ELR (cell line): ENCODE results near the gene MRRF.
A peak's percentile ranks its signal among the peaks of the same experiment; 100 is the strongest.

Experiments
- DNase-seq: peaks from one replicate; pipeline ENCODE4 v3.0.0-alpha.2; 2015; ENCODE audit warnings: low read depth

The MRRF gene

GRCh38 chr9:122228568-122229484 lies 35.9 kb upstream of the MRRF start, which contains the start of gene LHX6:
Gene LHX6, minus strand, starts transcription at chr9:122228957. Its CDS starts 217 bp downstream, at chr9:122228740.
- DNase-seq: peak; percentile 70

GRCh38 chr9:122229485-122229837 lies 35.2 kb upstream of the MRRF start:
- DNase-seq: no peak

DNA sequence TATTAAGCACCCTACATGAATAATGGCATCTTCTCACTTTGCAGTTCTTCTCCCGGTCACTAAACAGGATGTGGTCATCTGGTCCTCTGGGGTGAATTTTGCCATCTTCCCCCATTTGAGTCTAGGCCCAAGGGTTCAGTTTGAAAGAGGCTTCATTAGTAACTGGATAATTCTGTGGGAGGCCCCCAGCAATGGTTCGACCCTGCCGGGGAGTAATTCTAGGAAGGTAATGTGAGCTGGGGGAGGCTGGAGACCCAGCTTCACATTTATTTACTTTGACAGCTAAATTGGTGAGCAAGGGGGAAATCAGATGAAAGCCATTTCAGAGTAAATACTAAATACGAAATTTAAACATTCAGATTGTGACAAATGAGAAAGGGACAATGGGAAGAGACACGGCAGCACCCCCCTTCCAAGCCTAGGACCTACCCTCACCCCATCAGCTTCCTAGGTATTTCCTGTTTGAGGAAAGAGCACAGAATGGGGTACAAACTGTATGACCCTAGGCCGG lies 31.8 kb upstream of the MRRF start:
- no peak for DNase-seq

DNA sequence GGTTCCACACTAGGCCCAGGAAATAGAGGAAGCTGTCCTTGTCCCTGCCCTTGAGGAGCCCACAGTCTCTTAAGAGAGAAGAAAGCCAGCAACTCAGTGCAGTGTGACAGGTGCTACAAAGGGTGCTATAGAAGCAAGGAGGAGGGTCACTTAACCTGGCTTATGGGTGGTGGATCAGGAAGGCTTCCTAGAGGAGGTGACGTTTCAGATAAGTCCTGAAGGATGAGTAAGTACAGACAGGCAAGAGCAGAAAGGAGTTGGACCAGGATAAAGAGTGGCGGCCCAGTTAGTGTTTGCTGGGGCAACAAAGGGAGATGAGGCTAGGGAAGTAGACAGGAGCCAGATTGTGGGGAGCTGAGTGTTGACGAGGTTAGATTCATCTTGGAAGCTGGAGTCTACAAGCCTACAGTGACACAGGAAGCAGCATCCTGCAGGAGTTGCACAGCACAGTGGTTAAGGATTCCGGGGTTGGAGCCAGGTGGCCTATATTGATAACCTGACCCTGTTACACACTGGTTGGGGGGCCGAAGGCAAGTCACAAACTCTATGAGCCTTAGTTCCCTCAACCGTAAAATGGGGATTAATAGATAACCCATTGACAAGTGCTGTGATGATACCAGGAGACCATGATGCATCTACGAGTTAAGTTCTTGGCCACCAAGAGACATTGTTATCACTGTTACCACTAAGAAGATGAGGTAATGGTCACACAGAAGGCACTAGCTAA lies 30.5 kb upstream of the MRRF start:
- DNase-seq: no peak

- peak; percentile 33 for DNase-seq
Measured at GRCh38 chr9:122236681-122237080, 28.0 kb upstream of the MRRF start.

- no peak for DNase-seq
Measured at GRCh38 chr9:122239722-122240121, 25.0 kb upstream of the MRRF start.

DNA sequence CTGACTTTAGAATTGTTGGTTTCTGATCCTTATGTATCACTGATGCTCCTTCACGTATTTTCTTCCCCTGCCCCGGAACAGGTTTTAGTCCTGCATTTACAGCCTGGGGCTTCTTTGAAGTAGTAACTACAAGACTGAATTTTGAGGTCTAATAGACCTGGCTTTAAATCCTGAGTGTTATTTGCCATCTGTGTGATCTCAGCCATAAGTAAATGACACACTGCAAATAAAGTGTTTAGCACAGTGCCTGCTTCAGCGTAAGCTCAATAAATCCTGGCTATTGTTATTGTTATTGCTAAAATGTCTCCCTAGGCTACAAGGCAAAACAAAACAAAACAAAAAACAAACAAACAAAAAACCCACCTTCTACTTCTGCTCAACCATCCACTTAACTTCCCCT lies 20.3 kb upstream of the MRRF start:
- no peak for DNase-seq

- no peak for DNase-seq
Measured at GRCh38 chr9:122246666-122247065, 18.0 kb upstream of the MRRF start.

GRCh38 chr9:122248448-122248865 lies 16.2 kb upstream of the MRRF start:
- DNase-seq: no peak

DNA sequence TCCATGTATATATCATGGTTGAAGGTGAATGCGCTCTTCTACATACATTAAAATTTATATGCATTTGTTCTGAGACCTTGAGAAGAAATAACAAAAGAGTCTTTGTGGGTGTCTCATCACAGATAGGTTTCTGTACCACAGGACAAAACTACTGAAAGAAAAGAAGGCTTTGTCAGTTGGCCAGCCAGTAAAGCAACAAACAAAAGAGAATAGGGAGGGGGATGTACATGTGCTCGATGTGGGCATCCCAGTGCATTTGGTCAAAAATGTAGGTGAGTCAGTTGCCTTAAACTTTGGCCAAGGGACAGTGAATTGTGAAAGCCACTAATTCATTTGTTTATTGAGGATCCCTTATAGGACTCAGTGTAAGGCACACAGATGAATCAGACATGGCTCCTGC lies 13.3 kb upstream of the MRRF start:
- no peak for DNase-seq

DNA sequence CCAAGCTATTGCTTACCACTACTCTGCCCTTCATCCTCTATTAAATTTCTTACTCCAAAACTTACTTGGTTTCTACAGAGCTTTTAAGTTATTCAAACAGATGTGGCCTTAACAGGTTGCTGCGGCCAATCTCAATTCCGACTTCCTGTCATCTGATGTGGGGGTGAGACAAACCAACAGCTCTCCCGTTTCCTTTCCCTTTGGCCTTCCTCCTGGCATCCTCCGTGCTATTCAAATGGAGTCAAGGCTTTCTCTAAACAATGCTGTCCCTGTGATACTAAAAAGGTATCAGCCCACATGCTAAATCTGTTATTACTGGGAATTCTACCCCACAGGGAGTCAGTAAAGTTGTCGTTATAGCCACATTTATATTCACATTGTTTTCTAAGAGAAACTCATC lies 11.9 kb upstream of the MRRF start:
- no peak for DNase-seq

- no peak for DNase-seq
Measured at GRCh38 chr9:122254761-122255160, 9.9 kb upstream of the MRRF start.

- no peak for DNase-seq
Measured at GRCh38 chr9:122256206-122256605, 8.5 kb upstream of the MRRF start.

DNA sequence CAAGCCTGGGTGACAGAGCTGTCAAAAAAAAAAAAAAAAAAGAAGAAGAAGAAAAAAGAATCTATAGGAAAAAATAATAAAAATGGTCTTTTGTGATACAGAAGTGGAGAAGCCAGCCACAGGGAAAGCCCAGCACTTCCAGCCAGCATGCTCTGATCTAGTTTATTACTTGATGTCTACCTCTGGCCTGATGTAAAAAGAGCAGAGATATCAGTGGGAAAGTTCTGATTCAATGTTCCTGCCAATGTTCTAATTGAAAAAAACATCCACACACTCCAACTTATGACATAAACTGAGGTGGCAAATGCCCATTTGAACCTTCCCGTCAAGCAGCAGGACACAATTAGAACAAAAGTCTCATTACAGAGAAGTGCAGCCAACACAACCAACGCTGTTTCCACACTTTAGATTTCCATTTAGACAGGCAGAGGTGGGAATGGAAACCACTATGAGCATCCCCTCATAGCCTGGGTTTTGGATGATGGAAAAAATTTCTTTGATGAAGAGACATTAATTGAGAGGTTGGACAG lies 5.7 kb upstream of the MRRF start:
- no peak for DNase-seq

GRCh38 chr9:122261469-122261881 lies 3.2 kb upstream of the MRRF start:
- peak; percentile 17 for DNase-seq

- no peak for DNase-seq
Measured at GRCh38 chr9:122262073-122262472, 2.6 kb upstream of the MRRF start.

GRCh38 chr9:122263699-122264349 lies 858 bp upstream of the MRRF start:
- peak; percentile 35 for DNase-seq

GRCh38 chr9:122265149-122265915 lies 650 bp downstream of the MRRF start:
- peak; percentile 52 for DNase-seq

DNA sequence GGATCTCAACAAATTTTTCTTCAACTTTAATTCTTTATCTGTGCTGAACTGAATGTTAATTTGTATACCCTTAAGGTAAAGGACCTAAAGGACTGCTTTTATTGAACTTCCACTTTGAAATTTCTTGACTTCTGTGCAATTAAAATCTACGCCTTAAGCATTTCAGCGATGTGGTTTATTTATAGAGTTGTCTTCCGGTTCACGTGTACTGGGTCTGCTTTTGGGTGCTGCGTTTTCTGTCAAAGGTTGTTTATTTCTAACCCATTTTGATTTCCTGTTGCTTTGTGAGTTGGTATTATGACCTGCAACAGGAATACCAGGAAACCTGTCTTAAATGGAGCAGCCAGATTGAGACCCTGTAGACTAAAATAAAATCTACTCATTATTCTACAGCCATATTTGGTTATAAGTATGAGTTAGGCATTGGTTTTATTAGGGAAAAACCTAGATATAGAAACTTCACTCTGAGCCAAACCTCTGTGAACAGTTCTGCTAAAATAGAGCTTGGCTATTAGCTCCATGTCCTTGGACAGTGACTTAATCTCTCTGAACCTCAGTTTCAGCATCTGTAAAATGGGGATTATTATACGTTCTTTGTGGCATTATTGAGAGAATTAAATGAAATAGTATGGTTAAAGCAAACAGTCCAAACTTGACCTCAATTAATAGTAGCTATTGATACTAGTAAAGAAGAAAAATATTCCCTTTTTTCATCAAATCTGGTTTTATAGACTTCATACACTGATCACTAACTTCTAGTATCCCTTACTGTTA lies 3.5 kb downstream of the MRRF start:
- DNase-seq: no peak

- DNase-seq: no peak
Measured at GRCh38 chr9:122274055-122274454, 9.4 kb downstream of the MRRF start.

- no peak for DNase-seq
Measured at GRCh38 chr9:122276096-122276495, 11.4 kb downstream of the MRRF start.
